ENCODE data around the gene CHERP. TPM values are rescaled to one million over a fixed set of nuclear protein-coding genes. Genes with fewer than 3 reads are reported as not detected.

Gene CHERP
- 2.9 and 3.3 TPM in 2 replicates for total RNA-seq (2014; rRNA removed; shearing (Covaris generic))

- DNase-seq (ENCODE audit: low spot score), result peak; percentile 88
Observed at GRCh38 chr19:16542045-16542909, at the start of gene CHERP. CHERP (minus strand) TSS chr19:16542437; CDS start chr19:16542378, 59 bp downstream.

GRCh38 chr19:16590876-16591802, 48.9 kb upstream of the CHERP start:
- no peak for DNase-seq (ENCODE audit: low spot score)

GRCh38 chr19:16589917-16590316, 47.7 kb upstream of the CHERP start:
- no peak for DNase-seq (ENCODE audit: low spot score)

GRCh38 chr19:16588824-16589577, 46.8 kb upstream of the CHERP start:
- no peak for DNase-seq (ENCODE audit: low spot score)

GRCh38 chr19:16587833-16588823, 45.9 kb upstream of the CHERP start:
- DNase-seq (ENCODE audit: low spot score), result no peak

- peak; percentile 51 for DNase-seq (ENCODE audit: low spot score)
Observed at GRCh38 chr19:16586991-16587832, 45.0 kb upstream of the CHERP start.

- no peak for DNase-seq (ENCODE audit: low spot score)
Observed at GRCh38 chr19:16586477-16586871, 44.2 kb upstream of the CHERP start.

GRCh38 chr19:16585808-16586476, 43.7 kb upstream of the CHERP start:
- peak; percentile 35 for DNase-seq (ENCODE audit: low spot score)

GRCh38 chr19:16585094-16585801, 43.0 kb upstream of the CHERP start:
- DNase-seq (ENCODE audit: low spot score), result no peak

- DNase-seq (ENCODE audit: low spot score), result peak; percentile 87
Observed at GRCh38 chr19:16584248-16585093, 42.2 kb upstream of the CHERP start.

GRCh38 chr19:16582486-16583261, 40.4 kb upstream of the CHERP start:
- DNase-seq (ENCODE audit: low spot score), result no peak

GRCh38 chr19:16581971-16582343, 39.7 kb upstream of the CHERP start:
- DNase-seq (ENCODE audit: low spot score), result no peak

GRCh38 chr19:16581145-16581970, 39.1 kb upstream of the CHERP start:
- DNase-seq (ENCODE audit: low spot score), result no peak

GRCh38 chr19:16579381-16579780, 37.1 kb upstream of the CHERP start:
- DNase-seq (ENCODE audit: low spot score), result no peak

- DNase-seq (ENCODE audit: low spot score), result no peak
Observed at GRCh38 chr19:16577531-16577985, 35.3 kb upstream of the CHERP start.

All from A172 (cell line).